Stomach smooth muscle (tissue), 2 donors: ENCODE results near the gene ITIH2.
"Not testable (repeated sequence)": the region's sequence is repeated elsewhere in the genome, so short reads cannot be mapped to it uniquely, and the experiment has no call there.

Experiments used
- H3K27ac ChIP-seq: one replicate; pipeline ENCODE4 v1.7.0; 2013; ENCODE audit warnings: mild to moderate bottlenecking, low read length, inconsistent platforms
- H3K27me3 ChIP-seq, 2 donors: one replicate each; pipeline ENCODE4 v1.7.0; 2013; ENCODE audit warnings: low read length in 2 of 2; ENCODE audit not compliant: insufficient read depth in 2 of 2, control insufficient read depth in 1 of 2
- H3K36me3 ChIP-seq, 2 donors: one replicate each; pipeline ENCODE4 v1.7.0; 2013; ENCODE audit warnings: low read length in 2 of 2; ENCODE audit not compliant: control insufficient read depth in 2 of 2, insufficient read depth in 2 of 2
- H3K4me1 ChIP-seq: one replicate; pipeline ENCODE4 v1.7.0; 2013; ENCODE audit warnings: low read length; ENCODE audit not compliant: control insufficient read depth, insufficient read depth
- H3K4me3 ChIP-seq, 2 donors: one replicate each; pipeline ENCODE4 v1.7.0; 2013; ENCODE audit warnings: low read length in 2 of 2
- H3K9ac ChIP-seq, 2 donors: one replicate each; pipeline ENCODE4 v1.7.0; 2013; ENCODE audit warnings: low read length in 2 of 2, mild to moderate bottlenecking in 1 of 2
- H3K9me3 ChIP-seq, 2 donors: one replicate each; pipeline ENCODE4 v1.7.0; 2013; ENCODE audit warnings: low read length in 2 of 2; ENCODE audit not compliant: control insufficient read depth in 2 of 2
- donor health status: healthy.
- donor health status: Pancreatic carcinoma.

ITIH2 gene

GRCh38 chr10:7703140-7703539, at the start of gene ITIH2:
ITIH2 (plus strand) TSS chr10:7703316; CDS start chr10:7703435, 119 bp downstream.
- Histone ChIP-seq H3K9me3 (no peaks in the 10 kb centered on the region), H3K27ac (no peak within 1 kb of the TSS), H3K36me3 (no peaks in the 10 kb centered on the region), H3K4me3 (no peak within 1 kb of the TSS), H3K9ac (no peak within 1 kb of the TSS), H3K4me1 (no peaks in the 10 kb centered on the region), H3K27me3 (peaks cover 3 to 4% of the 10 kb centered on the region in 2 donors)

- H3K9me3 ChIP-seq, H3K36me3 ChIP-seq, H3K27me3 ChIP-seq, H3K27ac ChIP-seq, H3K4me3 ChIP-seq, H3K9ac ChIP-seq: not testable (repeated sequence)
- peaks cover 24% of the 10 kb centered on the region for H3K4me1 ChIP-seq
Measured at GRCh38 chr10:7657079-7657478, 46.0 kb upstream of the ITIH2 start.

DNA sequence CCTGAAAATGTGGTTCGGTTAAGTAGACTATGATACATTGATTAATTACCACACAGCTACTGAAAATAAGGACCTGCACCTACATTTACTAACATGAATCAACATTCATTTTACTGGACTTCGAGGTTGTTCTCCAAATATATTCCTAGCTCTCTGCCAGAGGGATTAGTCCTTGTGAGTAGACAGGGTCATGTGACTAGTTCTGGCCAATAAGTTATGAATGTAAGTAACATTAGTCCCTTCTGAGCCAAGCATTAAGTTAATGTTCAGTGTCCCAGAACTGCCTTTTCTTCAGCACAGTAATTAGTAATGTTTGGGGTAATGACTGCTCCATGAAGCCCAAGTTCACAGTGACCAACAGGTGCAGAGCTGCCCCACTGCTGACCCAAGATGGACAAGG, 45.6 kb upstream of the ITIH2 start:
- no peak overlapping the region for H3K27ac ChIP-seq
- no peaks in the 10 kb centered on the region for H3K27me3 ChIP-seq
- peaks cover 29% of the 10 kb centered on the region for H3K4me1 ChIP-seq
- no peak overlapping the region for H3K4me3 ChIP-seq
- no peak overlapping the region for H3K9ac ChIP-seq
- peaks cover 6 to 10% of the 10 kb centered on the region in 2 donors for H3K36me3 ChIP-seq
- no peaks in the 10 kb centered on the region for H3K9me3 ChIP-seq

GRCh38 chr10:7659560-7659959, 43.6 kb upstream of the ITIH2 start:
- Histone ChIP-seq H3K4me3 (peak overlapping the region in 1 of 2 donors; percentile 44), H3K36me3 (peaks cover 0 to 3% of the 10 kb centered on the region in 2 donors), H3K9me3 (no peaks in the 10 kb centered on the region), H3K27ac (no peak overlapping the region), H3K27me3 (no peaks in the 10 kb centered on the region), H3K4me1 (peaks cover 30% of the 10 kb centered on the region), H3K9ac (no peak overlapping the region)

DNA sequence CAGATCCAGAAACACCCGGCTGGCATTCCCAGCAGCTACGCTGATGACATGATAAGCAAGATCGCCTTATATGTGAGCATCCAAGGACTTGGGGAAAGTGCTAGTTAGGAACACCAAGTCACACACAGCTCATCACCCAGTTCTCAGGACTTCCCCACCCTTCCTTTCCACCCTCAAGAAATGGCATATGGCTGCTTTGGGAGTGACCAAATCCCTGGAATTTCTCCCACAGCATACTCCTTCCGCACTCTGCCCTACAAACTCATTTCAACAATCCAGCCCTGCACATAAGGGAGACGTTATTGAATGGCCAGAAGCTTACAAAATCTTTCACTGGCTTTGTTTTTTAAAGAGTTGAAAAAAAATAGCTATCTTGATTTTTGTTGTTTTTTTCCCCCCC, 40.6 kb upstream of the ITIH2 start:
- peaks cover 32% of the 10 kb centered on the region for H3K4me1 ChIP-seq
- no peaks in the 10 kb centered on the region for H3K9me3 ChIP-seq
- H3K27ac ChIP-seq: no peak overlapping the region
- H3K36me3 ChIP-seq: no peaks in the 10 kb centered on the region
- H3K4me3 ChIP-seq: no peak overlapping the region
- no peaks in the 10 kb centered on the region for H3K27me3 ChIP-seq
- H3K9ac ChIP-seq: no peak overlapping the region

- Histone ChIP-seq H3K4me1 (peaks cover 33% of the 10 kb centered on the region), H3K4me3 (peak overlapping the region; percentile 68 to 86), H3K27me3 (no peaks in the 10 kb centered on the region), H3K27ac (no peak overlapping the region), H3K9ac (no peak overlapping the region), H3K36me3 (no peaks in the 10 kb centered on the region), H3K9me3 (no peaks in the 10 kb centered on the region)
Measured at GRCh38 chr10:7664707-7665106, 38.4 kb upstream of the ITIH2 start.

GRCh38 chr10:7665767-7666166, 37.3 kb upstream of the ITIH2 start:
- peak overlapping the region; percentile 60 for H3K27ac ChIP-seq
- peak overlapping the region; percentile 77 to 78 for H3K9ac ChIP-seq

DNA sequence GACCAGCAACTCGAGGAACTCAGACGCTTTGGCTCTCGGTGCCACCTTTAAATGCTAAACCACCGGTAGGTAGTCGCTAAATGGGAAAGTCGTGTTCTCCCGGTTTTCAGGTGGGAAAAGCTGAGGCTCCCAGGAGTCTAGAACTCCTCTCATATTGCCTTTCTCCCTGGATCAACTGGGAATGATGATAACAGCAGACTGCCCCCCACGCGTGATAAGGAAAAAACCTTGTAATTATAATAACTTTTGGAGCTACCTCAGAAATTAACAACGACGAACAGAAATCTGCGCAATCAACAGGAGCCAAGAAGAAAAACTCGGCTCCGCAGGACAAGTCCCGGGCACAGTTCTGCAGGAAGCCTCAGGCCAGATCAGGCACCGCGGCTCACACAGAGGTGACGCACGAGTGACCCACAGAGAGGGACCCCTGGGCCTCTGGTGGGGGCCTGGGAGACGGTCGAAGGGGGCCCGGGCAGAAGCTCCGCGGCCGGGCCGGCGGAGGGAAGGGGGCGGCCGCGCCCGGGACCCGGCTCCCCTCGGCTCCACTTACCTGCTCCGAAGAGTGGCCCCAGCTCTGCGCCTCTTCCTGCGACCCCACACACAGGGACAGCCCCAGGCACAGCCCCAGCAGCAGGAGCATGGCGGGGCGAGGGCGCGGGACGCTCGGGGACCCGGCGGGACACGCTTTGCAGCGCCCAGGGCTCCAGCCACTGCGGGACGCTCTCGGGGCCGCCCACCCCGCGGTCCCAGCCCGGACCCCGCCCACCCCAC, 36.7 kb upstream of the ITIH2 start, which contains the start of gene ITIH5:
Gene ITIH5 (minus strand): TSS at position 714 of the 771 bp plus-strand sequence. CDS start 74 bp downstream, at position 640.
- Histone ChIP-seq H3K27me3 (no peaks in the 10 kb centered on the region), H3K4me3 (peak within 1 kb of the TSS; percentile 68 to 86), H3K9ac (peak within 1 kb of the TSS; percentile 77 to 78), H3K9me3 (no peaks in the 10 kb centered on the region), H3K36me3 (no peaks in the 10 kb centered on the region), H3K27ac (peak within 1 kb of the TSS; percentile 60), H3K4me1 (peaks cover 20% of the 10 kb centered on the region)

More at GRCh38 chr10:7665767-7666166, 37.3 kb upstream of the ITIH2 start:
- Histone ChIP-seq H3K27me3 (no peaks in the 10 kb centered on the region), H3K9me3 (no peaks in the 10 kb centered on the region), H3K4me1 (peaks cover 24% of the 10 kb centered on the region), H3K4me3 (peak overlapping the region; percentile 68 to 86), H3K36me3 (no peaks in the 10 kb centered on the region)

DNA sequence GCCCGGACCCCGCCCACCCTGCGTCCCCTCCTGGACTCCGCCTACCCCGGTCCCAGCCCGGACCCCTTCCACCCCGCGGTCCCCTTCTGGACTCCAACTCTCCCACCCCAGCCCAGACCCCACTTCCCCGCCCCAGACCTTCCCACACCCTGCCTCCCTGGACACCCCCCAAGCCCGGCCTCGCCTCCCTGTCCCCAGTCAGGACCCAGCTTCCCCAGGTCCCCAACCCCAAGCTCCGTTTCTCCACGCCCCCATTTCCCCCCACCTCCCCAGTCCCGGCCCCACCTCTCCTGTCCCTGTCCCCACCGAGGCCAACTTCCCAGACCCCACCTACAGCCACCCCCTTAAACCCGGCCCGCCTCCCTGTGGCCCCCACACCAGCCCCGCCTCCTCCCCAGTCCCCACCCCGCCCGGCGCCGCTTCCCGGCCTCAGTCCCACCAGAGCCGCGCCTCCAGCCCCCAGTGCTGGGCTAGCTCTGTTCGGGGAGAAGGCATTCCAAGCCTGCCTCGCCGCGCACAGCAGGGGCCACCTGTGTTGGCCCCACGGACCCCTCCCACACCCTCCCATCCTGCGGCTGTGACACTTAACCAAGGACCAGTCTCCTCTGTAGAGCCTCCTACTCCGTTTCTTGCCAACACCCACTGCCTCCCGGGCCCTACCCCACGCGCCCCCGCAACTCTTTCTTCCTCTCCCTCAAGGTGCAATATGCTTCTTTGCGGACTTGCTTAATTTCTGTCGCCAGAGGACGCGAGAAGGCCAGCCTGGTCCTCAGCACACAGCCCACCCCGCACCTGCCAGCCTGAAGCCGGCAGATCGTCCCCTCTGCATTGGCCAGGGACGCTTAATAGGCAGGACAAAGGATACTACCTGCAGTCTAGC, 35.6 kb upstream of the ITIH2 start:
- Histone ChIP-seq H3K27me3 (no peaks in the 10 kb centered on the region), H3K36me3 (no peaks in the 10 kb centered on the region), H3K9me3 (no peaks in the 10 kb centered on the region), H3K9ac (peak overlapping the region in 1 of 2 donors; percentile 14), H3K4me3 (peak overlapping the region in 1 of 2 donors; percentile 66), H3K27ac (peak overlapping the region; percentile 53), H3K4me1 (peaks cover 16% of the 10 kb centered on the region)

- Histone ChIP-seq H3K4me3 (no peak overlapping the region), H3K4me1 (peaks cover 14% of the 10 kb centered on the region), H3K36me3 (no peaks in the 10 kb centered on the region), H3K27ac (no peak overlapping the region), H3K27me3 (no peaks in the 10 kb centered on the region), H3K9ac (no peak overlapping the region), H3K9me3 (no peaks in the 10 kb centered on the region)
Measured at GRCh38 chr10:7670157-7670556, 33.0 kb upstream of the ITIH2 start.
